Measurements from ENCODE around the gene SDK1. TPM values are rescaled to one million over a fixed set of nuclear protein-coding genes. Genes with fewer than 3 reads are reported as not detected.

SDK1 gene
- total and polyA plus RNA-seq, 2 experiments from 2014 or later, result 2.1 to 10.0 TPM

DNA sequence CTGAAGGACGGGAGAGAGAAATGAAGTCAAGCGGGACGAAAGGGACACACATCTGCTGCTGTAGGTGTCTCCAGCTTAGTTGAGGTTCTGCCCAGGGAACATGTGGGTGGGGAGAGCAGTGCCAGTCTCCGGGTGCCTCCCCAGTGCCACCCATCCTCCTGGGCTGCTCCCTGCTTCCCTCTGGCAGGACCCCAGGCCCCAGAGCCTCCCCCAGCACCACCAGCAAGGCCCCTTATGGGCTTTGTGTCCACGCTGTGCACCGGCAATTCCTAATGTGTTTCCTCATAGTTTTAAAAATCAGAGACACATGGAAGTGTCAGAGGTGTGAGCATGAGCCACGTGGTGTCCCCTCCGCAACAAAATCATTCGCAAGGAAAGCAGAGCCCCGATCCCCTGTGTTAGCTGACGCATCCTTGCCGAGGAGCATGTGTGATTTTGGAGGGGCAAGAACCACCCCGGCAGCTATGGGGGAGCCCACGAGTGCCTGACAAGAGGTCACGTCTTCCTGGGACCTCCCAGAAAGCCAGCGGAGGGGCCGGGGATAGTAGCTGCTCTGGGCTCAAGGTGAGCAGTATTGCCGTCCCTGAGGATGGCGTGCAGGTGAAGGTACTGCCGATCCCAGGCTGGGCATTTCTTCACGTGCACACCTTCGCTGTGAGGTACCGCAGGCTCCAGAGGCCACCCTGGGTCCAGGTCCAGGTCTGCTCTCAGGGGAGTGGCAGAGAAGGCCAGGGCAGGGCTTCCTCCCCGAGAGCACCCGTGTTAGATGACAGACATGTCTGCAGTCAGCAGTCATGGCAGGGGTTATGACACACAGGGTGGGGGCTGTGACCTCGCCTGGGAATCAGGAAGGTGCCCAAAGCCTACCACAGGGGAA lies 932.8 kb downstream of the SDK1 start:
- no peaks in the 10 kb centered on the region for H3K27me3 ChIP-seq (ENCODE audit: insufficient read depth)
- H3K4me3 ChIP-seq, result no peak overlapping the region
- no peak overlapping the region for H3K4me2 ChIP-seq
- ATAC-seq (no peak), DNase-seq (ENCODE audit: low spot score) (no peak)
- no peaks in the 10 kb centered on the region for H3F3A ChIP-seq (replicated peaks; ENCODE audit: low read depth)
- Mint-ChIP-seq H3K36me3 (ENCODE audit: low read depth) (no peaks in the 10 kb centered on the region; the same call in 2 of the 3 replicates), H3K9me3 (no peaks in the 10 kb centered on the region), H3K27me3 (ENCODE audit: insufficient read depth, low read depth, poor library complexity) (peaks cover 11% of the 10 kb centered on the region), H3K4me1 (peaks cover 1% of the 10 kb centered on the region), H3K27ac (no peak overlapping the region), H3K4me3 (no peak overlapping the region)
- H3K36me3 ChIP-seq (ENCODE audit: insufficient read depth), result no peaks in the 10 kb centered on the region
- H3K9me2 ChIP-seq (ENCODE audit: insufficient read depth), result no peaks in the 10 kb centered on the region
- no peaks in the 10 kb centered on the region for H3K4me1 ChIP-seq (ENCODE audit: insufficient read depth)
- no peaks in the 10 kb centered on the region for H4K20me1 ChIP-seq (replicated peaks; ENCODE audit: insufficient read depth)
- H3K79me2 ChIP-seq (replicated peaks; ENCODE audit: insufficient read depth), result no peaks in the 10 kb centered on the region
- no peak overlapping the region for H3K27ac ChIP-seq (ENCODE audit: low read depth)
- H2AFZ ChIP-seq, result no peak overlapping the region
- TF ChIP-seq STAT1 (IDR thresholded peaks at IDR 0.05; ENCODE audit: unreplicated experiment) (no peak), ZNF114 (CRISPR knock-in tag; IDR thresholded peaks at IDR 0.05) (no peak), EZH2 (IDR thresholded peaks at IDR 0.05; ENCODE audit: low read depth, unreplicated experiment) (no peak), EZH2phosphoT487 (IDR thresholded peaks at IDR 0.05; ENCODE audit: unreplicated experiment) (no peak), ZNF462 (CRISPR knock-in tag; IDR thresholded peaks at IDR 0.05) (no peak), NANOG (IDR thresholded peaks at IDR 0.05; ENCODE audit: borderline replicate concordance) (no peak), CTCF (conservative IDR thresholded peaks at IDR 0.05; ENCODE audit: low read depth in 2 of 2) (no peak)

Data from GM23338 (cell line).